HCT116 (cell line): ENCODE measurements around the gene CCDC86. TPM values are rescaled to one million over a fixed set of nuclear protein-coding genes. Genes with fewer than 3 reads are reported as not detected.

Experiments
- ATAC-seq: fragments of 200-7000 bp; cut with Tn5 transposase; 2 replicates; pipeline ENCODE4 v1.9.1; 2020; ENCODE audit warnings: mild to moderate bottlenecking, moderate library complexity
- BruUV-seq: library from RNA; stranded (reverse); fragments of 400-500 nt; replicated peaks from 2 replicates; lab custom pipeline; 2021; lab: Mats Ljungman, UMichigan
- CTCF ChIA-PET: fragments of 300-600 bp; sonication (Branson Sonifier 250); formaldehyde crosslinking; loops from one replicate; lab custom pipeline; 2021; ENCODE audit warnings: antibody characterized with exemption; lab: Charles Lee
- POLR2A ChIA-PET: fragments of 300-600, 350-600 bp; sonication (Branson Sonifier 250); formaldehyde crosslinking; loops from one replicate; lab custom pipeline; 2021; ENCODE audit warnings: antibody characterized with exemption; lab: Charles Lee
- RAD21 ChIA-PET, 2 experiments: fragments of 300-600 bp; sonication (Branson Sonifier 250); formaldehyde crosslinking; loops; one replicate each; lab custom pipeline; 2023; ENCODE audit warnings: low total read pairs in 2 of 2; ENCODE audit not compliant: uncharacterized antibody in 2 of 2, unreplicated experiment in 2 of 2, low non-redundant PET in 1 of 2; lab: Charles Lee
- DNase-seq: peaks from one replicate; pipeline ENCODE4 v3.0.0-alpha.2; 2010; ENCODE audit warnings: low read depth, low spot score
- H2AFZ ChIP-seq: fragments of 200-600 bp; shearing (Covaris generic), sonication (generic); 2 replicates; pipeline ENCODE4 v1.6.1; 2017; ENCODE audit warnings: low read depth, mixed run types, mixed read lengths, antibody characterized with exemption, low read length; ENCODE audit not compliant: poor library complexity, severe bottlenecking
- H3K27ac ChIP-seq: 2 replicates; pipeline ENCODE4 v1.5.1; 2012; ENCODE audit warnings: low read depth, low read length
- H3K27me3 ChIP-seq: fragments of 200-600 bp; sonication (generic); 2 replicates; pipeline ENCODE4 v1.6.1; 2016; ENCODE audit warnings: mixed run types, low read length, mixed read lengths; ENCODE audit not compliant: insufficient read depth
- H3K36me3 ChIP-seq, 2 experiments: fragments of 200-500 bp in 1 of 2; fragments of 200-600 bp in 1 of 2; sonication (Bioruptor generic) in 1 of 2; sonication (generic) in 1 of 2; 2 replicates each; pipeline versions ENCODE4 v1.5.1 to v1.6.1; 2014 to 2016; ENCODE audit warnings: low read length in 2 of 2, inconsistent platforms in 1 of 2, mixed read lengths in 1 of 2, mixed run types in 1 of 2; ENCODE audit not compliant: insufficient read depth in 2 of 2, control insufficient read depth in 1 of 2
- H3K4me1 ChIP-seq, 2 experiments: fragments of 200-600 bp in 1 of 2; sonication (generic) in 1 of 2; 2 replicates each; pipeline versions ENCODE4 v1.5.1 to v1.6.1; 2012 to 2017; ENCODE audit warnings: low read length in 2 of 2, inconsistent platforms in 1 of 2, mild to moderate bottlenecking in 1 of 2, mixed read lengths in 1 of 2, mixed run types in 1 of 2, moderate library complexity in 1 of 2; ENCODE audit not compliant: insufficient read depth in 2 of 2, control insufficient read depth in 1 of 2
- H3K4me2 ChIP-seq: fragments of 200-600 bp; sonication (generic); 2 replicates; pipeline ENCODE4 v1.6.1; 2017; ENCODE audit warnings: mixed run types, low read length, mixed read lengths
- H3K4me3 ChIP-seq, 2 experiments: fragments of 200-600 bp in 1 of 2; sonication (generic) in 1 of 2; replicated peaks in 1 of 2; 2 replicates each; pipeline ENCODE4 v1.5.1; 2011 to 2016; ENCODE audit warnings: low read length in 2 of 2, control low read depth in 1 of 2, low read depth in 1 of 2, mild to moderate bottlenecking in 1 of 2, mixed read lengths in 1 of 2, mixed run types in 1 of 2
- H3K79me2 ChIP-seq: fragments of 200-600 bp; sonication (generic); 2 replicates; pipeline ENCODE4 v1.6.1; 2017; ENCODE audit warnings: mild to moderate bottlenecking, mixed run types, low read length, moderate library complexity, mixed read lengths; ENCODE audit not compliant: insufficient read depth
- H3K9ac ChIP-seq: fragments of 200-600 bp; sonication (generic); 2 replicates; pipeline ENCODE4 v1.6.1; 2016; ENCODE audit warnings: low read length, mixed read lengths
- H3K9me2 ChIP-seq: fragments of 200-600 bp; sonication (generic), shearing (Covaris generic); 2 replicates; pipeline ENCODE4 v1.6.1; 2017; ENCODE audit warnings: mixed run types, mild to moderate bottlenecking, moderate library complexity; ENCODE audit not compliant: insufficient read depth
- H3K9me3 ChIP-seq, 2 experiments: fragments of 200-500 bp in 1 of 2; fragments of 200-600 bp in 1 of 2; sonication (Bioruptor generic) in 1 of 2; sonication (generic) in 1 of 2; 2 replicates each; pipeline ENCODE4 v1.6.1; 2014 to 2017; ENCODE audit warnings: low read length in 2 of 2, mixed read lengths in 2 of 2, inconsistent platforms in 1 of 2, low read depth in 1 of 2, mild to moderate bottlenecking in 1 of 2, mixed run types in 1 of 2, moderate library complexity in 1 of 2; ENCODE audit not compliant: control insufficient read depth in 1 of 2, insufficient read depth in 1 of 2
- H4K20me1 ChIP-seq: fragments of 200-600 bp; sonication (generic), shearing (Covaris generic); 2 replicates; pipeline ENCODE4 v1.6.1; 2017; ENCODE audit warnings: mixed run types, mild to moderate bottlenecking, moderate library complexity; ENCODE audit not compliant: insufficient read depth
- CBX3 ChIP-seq: IDR thresholded peaks from 2 replicates; pipeline ENCODE4 v1.6.1; 2012; ENCODE audit warnings: low read depth
- CTCF ChIP-seq, 3 experiments: fragments of 200-600 bp in 1 of 3; sonication (generic) in 1 of 3; IDR thresholded peaks in 2 of 3; conservative IDR thresholded peaks in 1 of 3; 2 replicates each; pipeline ENCODE4 v1.5.1; 2012 to 2017; ENCODE audit warnings: low read depth in 2 of 3, low read length in 2 of 3, antibody characterized with exemption in 1 of 3, borderline replicate concordance in 1 of 3, control low read depth in 1 of 3, mild to moderate bottlenecking in 1 of 3, mixed read lengths in 1 of 3, mixed run types in 1 of 3, moderate library complexity in 1 of 3; ENCODE audit not compliant: insufficient read depth in 1 of 3
- ELF1 ChIP-seq: IDR thresholded peaks from 2 replicates; pipeline ENCODE4 v1.6.1; 2012; ENCODE audit warnings: low read depth, borderline replicate concordance
- EZH2phosphoT487 ChIP-seq: fragments of 200-600 bp; IDR thresholded peaks from 2 replicates; pipeline ENCODE4 v1.6.1; 2018; ENCODE audit warnings: antibody characterized with exemption, borderline replicate concordance
- POLR2AphosphoS5 ChIP-seq: IDR thresholded peaks from 2 replicates; pipeline ENCODE4 v1.6.1; 2011; ENCODE audit warnings: mild to moderate bottlenecking, low read depth, low read length, moderate library complexity
- RAD21 ChIP-seq: IDR thresholded peaks from 2 replicates; pipeline ENCODE4 v1.6.1; 2012; ENCODE audit warnings: low read depth, mild to moderate bottlenecking
- SIN3A ChIP-seq: IDR thresholded peaks from 2 replicates; pipeline ENCODE4 v1.6.1; 2012; ENCODE audit warnings: low read depth
- SP1 ChIP-seq: IDR thresholded peaks from 2 replicates; pipeline ENCODE4 v1.6.1; 2012; ENCODE audit warnings: low read depth
- YY1 ChIP-seq: IDR thresholded peaks from 2 replicates; pipeline ENCODE4 v1.6.1; 2011; ENCODE audit warnings: low read length, low read depth, moderate library complexity, mild to moderate bottlenecking; ENCODE audit not compliant: insufficient replicate concordance; ENCODE audit errors: extremely low read depth
- ZBTB33 ChIP-seq: IDR thresholded peaks from 2 replicates; pipeline ENCODE4 v1.6.1; 2011; ENCODE audit warnings: mild to moderate bottlenecking, low read length, moderate library complexity; ENCODE audit not compliant: insufficient replicate concordance; ENCODE audit errors: extremely low read depth
- ZFX ChIP-seq: fragments of 450-650 bp; IDR thresholded peaks from 2 replicates; pipeline ENCODE4 v1.6.1; 2017
- intact Hi-C: fragments of 100-400 bp; cut with micrococcal nuclease; formaldehyde crosslinking; loops from 2 replicates; pipeline ENCODE4 v1.10.0; 2022
- total RNA-seq: library from RNA; stranded (reverse); gene quantifications from one replicate; pipeline ENCODE4 v1.2.1, GENCODE V29; 2021; ENCODE audit not compliant: unreplicated experiment

The CCDC86 gene
- total RNA-seq, 1 experiment from 2014 or later: 69.6 TPM

- Histone ChIP-seq H2AFZ (no peak overlapping the region), H3K27me3 (peaks cover 14% of the 10 kb centered on the region; the same call in 1 of the 2 replicates), H3K79me2 (no peaks in the 10 kb centered on the region), H3K4me3 (no peak overlapping the region), H3K4me1 (peaks cover 0 to 5% of the 10 kb centered on the region in 2 experiments; a peak in 2 of 4 replicates), H3K9me3 (no peaks in the 10 kb centered on the region), H3K9ac (no peak overlapping the region), H3K9me2 (no peaks in the 10 kb centered on the region), H3K4me2 (no peak overlapping the region), H3K27ac (no peak overlapping the region), H4K20me1 (no peaks in the 10 kb centered on the region), H3K36me3 (no peaks in the 10 kb centered on the region)
- ATAC-seq (no peak), DNase-seq (no peak)
- intact Hi-C loops: loop anchor here (1.0 to 5.0 kb wide), 6 partner anchors 56 to 556 kb away; no protein-coding TSS in a partner anchor
- no TSS peak for BruUV-seq
- CTCF ChIA-PET: interaction anchor here (1.0 to 5.2 kb wide), 19 partner anchors 9 to 562 kb away, joined by 3 to 86 read pairs (median 5); partner anchors contain the start of gene PTGDR2
- RAD21 ChIA-PET: interaction anchor here (1.7 to 2.3 kb wide), 3 partner anchors 56 to 68 kb away, joined by 7 to 21 read pairs (median 14); no protein-coding TSS in a partner anchor
- POLR2A ChIA-PET: interaction anchor here (1.1 to 2.1 kb wide), 4 partner anchors 56 to 92 kb away, joined by 3 to 6 read pairs (median 4); partner anchors contain the start of gene TMEM109
- TF ChIP-seq ELF1: no peak
These were observed 10.3 kb upstream of the CCDC86 start for GRCh38 chr11:60831501-60832079.

DNA sequence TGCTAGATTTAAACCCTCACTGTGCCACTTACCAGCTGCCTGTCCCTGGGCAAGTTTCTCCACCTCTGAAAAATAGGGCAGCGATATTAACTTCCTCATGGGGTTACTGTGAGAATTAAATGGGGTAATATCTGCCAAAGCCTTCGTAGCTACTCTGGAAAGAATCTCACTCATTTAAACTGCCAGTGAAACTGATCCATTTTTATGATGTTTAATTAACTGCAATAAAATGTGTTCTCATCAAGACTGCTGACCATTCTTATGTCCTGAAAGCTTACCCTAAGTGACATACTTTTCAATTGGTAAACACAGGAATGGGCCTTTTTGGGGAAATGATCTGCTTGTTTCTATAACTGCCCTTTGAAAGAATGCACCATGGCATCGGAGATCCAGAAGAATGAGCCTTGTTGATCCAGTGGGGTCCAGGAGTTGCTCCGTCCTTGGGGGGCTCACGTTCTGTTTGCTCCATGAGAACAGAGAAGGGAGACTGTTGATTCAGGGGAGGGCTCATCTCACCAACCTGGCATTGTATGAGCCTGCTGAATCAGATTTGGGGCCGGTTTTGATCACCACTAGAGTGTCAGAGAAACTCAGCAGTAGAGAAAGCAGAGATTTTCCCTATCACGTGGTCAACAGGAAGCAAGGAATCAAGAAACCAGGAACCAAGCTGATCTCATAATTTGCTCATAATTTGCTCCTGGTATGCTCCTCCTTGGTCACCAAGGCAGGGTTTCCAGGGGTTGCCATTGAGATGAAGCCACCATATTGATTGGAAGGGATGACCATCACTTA is 7.0 kb upstream of the CCDC86 start:
- Histone ChIP-seq H3K9me3 (no peaks in the 10 kb centered on the region), H2AFZ (no peak overlapping the region), H4K20me1 (no peaks in the 10 kb centered on the region), H3K4me2 (no peak overlapping the region), H3K27ac (no peak overlapping the region), H3K27me3 (peaks cover 14% of the 10 kb centered on the region; the same call in 1 of the 2 replicates), H3K9me2 (no peaks in the 10 kb centered on the region), H3K4me3 (no peak overlapping the region), H3K36me3 (no peaks in the 10 kb centered on the region), H3K79me2 (no peaks in the 10 kb centered on the region), H3K9ac (no peak overlapping the region), H3K4me1 (peaks cover 0 to 5% of the 10 kb centered on the region in 2 experiments; a peak in 2 of 4 replicates)
- RAD21 ChIA-PET: no interaction called here
- CTCF ChIA-PET: no interaction called here
- intact Hi-C loops: loop anchor here (5.0 kb wide), 1 partner anchor 552 kb away; no protein-coding TSS in a partner anchor
- no peak for DNase-seq
- no TSS peak for BruUV-seq
- POLR2A ChIA-PET: no interaction called here
- ATAC-seq: no peak
- TF ChIP-seq YY1 (no peak), ZFX (no peak), ELF1 (no peak), CBX3 (no peak), SIN3A (no peak), CTCF (IDR thresholded peaks at IDR 0.05 in 2 of 3, conservative IDR thresholded peaks at IDR 0.05 in 1 of 3; ENCODE audit: borderline replicate concordance in 1 of 3, insufficient read depth in 1 of 3, low read depth in 2 of 3, low read length in 2 of 3) (no peak), SP1 (no peak), RAD21 (no peak), POLR2AphosphoS5 (no peak), EZH2phosphoT487 (no peak), ZBTB33 (no peak)
